Lower leg skin (tissue), 3 donors: Measurements from ENCODE around the gene MRPS18B.

Source experiments
- POLR2A ChIP-seq, 2 donors: fragments of 450-650 bp; IDR thresholded peaks; one replicate each; pipeline ENCODE4 v1.6.1; 2016 to 2017; ENCODE audit warnings: antibody characterized with exemption in 2 of 2, mild to moderate bottlenecking in 1 of 2, moderate library complexity in 1 of 2
- TF ChIP-seq, protein P1 (sequence below), 3 donors: fragments of 450-650 bp; IDR thresholded peaks; one replicate each; pipeline ENCODE4 v1.5.1; 2016; ENCODE audit warnings: antibody characterized with exemption in 3 of 3, mild to moderate bottlenecking in 3 of 3, moderate library complexity in 2 of 3

DNA sequence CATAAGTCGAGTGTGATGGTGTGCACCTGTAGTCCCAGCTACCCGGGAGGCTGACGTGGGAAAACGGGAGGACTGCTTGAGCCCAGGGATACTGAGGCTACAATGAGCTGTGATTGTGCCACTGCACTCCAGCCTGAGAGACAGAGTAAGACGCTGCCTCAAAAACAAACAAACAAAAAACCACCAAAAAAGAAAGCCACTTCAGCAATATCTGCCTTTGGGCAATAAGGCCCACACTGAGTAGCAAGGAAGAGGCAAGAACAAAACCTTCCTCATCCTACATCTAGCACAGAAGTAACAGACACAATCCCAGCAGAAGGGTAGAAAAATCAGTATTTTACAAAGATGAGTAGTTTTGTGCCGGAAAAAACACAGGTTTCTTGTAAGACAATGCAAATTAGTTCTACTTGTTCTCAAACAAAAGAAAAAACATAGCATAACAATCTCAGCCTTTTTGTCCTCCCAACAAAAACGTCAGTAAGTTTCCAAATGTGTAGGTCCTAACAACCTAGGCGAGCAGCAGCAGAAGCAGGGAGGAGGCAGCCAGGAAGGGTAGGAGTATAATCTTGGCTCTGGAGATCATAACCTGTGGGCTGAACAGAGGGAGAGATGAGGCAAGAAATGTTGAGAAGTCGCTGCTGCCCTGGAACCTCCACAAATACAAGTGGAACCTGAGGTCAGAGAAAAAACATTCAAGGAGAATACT lies 6.3 kb upstream of the MRPS18B start:
- TF ChIP-seq, protein P1, sequence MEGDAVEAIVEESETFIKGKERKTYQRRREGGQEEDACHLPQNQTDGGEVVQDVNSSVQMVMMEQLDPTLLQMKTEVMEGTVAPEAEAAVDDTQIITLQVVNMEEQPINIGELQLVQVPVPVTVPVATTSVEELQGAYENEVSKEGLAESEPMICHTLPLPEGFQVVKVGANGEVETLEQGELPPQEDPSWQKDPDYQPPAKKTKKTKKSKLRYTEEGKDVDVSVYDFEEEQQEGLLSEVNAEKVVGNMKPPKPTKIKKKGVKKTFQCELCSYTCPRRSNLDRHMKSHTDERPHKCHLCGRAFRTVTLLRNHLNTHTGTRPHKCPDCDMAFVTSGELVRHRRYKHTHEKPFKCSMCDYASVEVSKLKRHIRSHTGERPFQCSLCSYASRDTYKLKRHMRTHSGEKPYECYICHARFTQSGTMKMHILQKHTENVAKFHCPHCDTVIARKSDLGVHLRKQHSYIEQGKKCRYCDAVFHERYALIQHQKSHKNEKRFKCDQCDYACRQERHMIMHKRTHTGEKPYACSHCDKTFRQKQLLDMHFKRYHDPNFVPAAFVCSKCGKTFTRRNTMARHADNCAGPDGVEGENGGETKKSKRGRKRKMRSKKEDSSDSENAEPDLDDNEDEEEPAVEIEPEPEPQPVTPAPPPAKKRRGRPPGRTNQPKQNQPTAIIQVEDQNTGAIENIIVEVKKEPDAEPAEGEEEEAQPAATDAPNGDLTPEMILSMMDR (IDR thresholded peaks at IDR 0.05): no peak
- TF ChIP-seq POLR2A (IDR thresholded peaks at IDR 0.05): no peak
